GM18502 (cell line): ENCODE results near the gene CAPN11.
"Not testable (repeated sequence)": the region's sequence is repeated elsewhere in the genome, so short reads cannot be mapped to it uniquely, and the experiment has no call there.

ENCODE experiments used
- ATAC-seq: cut with Tn5 transposase; IDR thresholded peaks from one replicate; pipeline ENCODE4 v1.9.1; 2021; ENCODE audit warnings: mild to moderate bottlenecking; ENCODE audit not compliant: unreplicated experiment, poor library complexity

The CAPN11 gene

DNA sequence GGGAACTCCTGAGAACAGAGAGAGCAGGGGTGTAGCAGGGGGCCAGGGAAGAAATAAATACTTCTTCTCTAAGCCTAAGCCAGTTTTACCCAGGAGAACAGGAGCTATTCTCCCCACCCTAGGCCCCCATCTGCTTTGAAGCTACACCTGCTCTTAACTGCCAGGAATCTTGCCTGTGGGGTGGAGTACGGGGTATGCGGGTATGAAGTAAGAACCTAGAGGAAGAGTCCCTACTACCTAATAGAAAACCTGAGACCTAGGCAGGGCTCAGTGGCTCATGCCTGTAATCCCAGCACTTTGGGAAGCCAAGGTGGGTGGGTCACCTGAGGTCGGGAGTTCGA, 66.3 kb downstream of the CAPN11 start:
- ATAC-seq: no peak

DNA sequence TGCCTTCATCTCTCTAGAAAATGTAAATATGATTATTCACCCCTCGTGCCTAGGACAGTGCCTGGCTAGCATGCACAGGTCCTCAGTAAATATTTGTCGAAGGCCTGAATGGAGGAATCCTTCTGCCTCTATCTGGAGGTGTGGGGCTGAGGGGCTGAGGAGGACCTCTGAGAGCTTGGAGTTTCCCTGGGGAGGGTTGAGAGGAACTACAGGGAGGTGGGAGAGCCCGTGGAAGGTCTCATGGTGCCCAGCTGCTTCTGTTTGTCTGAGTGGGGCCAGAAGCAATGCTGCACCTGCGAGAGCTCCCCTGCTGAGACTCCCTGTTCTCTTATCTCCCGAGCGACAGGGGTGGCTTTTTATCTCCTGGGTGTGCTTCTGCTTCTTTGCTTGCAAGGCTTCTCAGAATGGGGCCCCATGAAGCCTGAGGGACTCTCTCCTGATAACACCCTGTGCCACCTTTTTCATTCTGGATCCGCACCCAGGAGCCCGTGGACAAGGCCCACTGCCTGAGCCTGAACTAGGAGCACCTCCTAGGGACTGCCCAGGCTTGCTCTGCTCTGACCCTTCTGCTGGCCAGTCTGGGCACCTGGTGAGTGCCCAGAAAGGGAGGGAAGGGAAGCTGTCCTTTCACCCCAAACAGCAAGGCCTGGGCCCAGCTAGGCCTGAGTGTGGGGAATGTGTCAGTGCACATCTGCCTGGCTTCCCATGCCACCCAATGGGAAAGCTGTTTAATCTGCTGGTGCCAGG, 67.1 kb downstream of the CAPN11 start:
- no peak for ATAC-seq

DNA sequence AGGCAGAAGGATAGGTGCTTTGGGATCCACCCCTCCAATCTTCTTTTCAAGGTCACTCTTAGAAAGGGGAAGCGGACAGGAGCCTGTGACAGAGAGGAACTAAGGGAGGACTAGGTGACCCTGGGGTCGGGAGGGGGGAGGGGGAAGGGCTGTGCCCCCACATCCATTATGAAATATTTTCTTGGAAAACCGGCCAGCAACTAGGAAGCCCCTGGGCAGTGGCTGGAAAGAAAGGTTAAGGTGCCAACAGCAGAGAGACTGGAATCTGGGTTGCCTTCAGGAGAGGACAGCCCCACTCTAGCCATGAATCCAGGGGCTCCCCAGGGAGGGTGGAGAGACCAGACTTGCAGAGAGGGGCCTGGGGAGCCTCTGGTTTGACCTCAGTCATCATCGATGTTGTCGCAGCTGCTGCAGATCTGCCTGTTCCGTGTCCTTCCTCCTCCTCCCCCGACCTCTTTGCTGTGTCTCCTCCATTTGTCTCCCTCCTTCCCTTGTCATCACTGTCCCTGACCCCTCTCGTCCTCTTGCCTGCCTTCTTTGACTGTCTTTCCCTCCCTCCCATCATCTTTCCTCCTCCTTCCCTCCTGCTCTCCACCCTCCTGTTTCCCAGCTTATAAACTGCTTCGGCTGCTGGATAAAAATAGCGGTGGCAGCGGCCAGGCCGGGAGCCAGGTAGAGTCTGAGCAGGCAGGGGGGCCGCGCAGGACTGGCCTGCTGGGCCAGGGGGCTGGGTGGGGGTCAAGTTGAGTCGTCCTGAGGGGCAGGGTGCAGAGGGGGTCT, 67.9 kb downstream of the CAPN11 start:
- no peak for ATAC-seq

DNA sequence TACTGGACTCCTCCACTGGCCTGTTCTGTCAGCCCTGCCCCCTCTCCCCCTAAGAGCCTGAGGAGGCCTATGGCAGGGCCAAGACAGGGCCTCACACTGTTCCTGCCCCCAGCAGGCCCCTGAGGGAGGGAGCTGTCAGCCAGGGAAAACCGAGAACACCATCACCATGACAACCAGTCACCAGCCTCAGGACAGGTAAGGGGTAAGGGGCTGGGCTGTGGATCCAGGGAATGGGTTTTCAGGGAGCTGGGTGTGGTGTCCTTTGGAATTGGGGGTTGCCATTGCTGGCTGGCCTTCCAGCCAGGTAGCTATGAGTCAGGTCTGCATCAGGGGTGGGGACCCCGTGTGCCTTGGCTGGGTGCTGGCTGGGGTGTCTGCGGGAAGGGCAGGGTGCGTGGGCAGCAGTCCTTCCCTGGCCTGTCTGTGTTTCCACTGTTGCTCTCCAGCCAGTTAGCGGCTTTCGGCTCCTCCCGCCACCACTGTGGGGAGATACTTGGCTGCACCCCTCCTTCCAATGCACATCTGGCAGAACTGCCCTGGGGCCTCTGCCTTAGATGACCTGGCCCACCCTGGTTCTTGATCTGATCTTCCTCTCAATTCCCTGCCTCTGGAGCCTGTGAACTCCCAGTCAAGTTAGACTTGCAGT, 68.7 kb downstream of the CAPN11 start:
- no peak for ATAC-seq

DNA sequence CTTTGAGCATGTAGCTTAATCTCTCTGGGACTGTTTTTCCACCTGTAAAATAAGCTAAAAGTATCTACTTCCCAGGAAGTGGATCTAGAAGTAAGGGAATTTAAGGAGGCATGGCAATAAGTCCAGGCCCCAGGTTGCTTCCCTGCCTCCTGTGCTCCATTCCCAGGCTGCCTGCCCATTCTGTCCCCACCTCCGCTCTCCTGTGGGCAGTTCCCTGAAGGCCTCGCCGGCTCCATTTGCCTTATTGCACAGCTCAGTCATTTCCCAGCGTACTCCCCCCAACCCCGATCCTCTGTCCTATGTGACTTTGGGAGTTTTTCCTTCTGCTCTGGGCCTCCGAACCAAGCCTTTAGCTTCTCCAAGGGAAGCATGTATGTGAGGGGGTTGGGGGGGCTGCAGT, 69.4 kb downstream of the CAPN11 start:
- no peak for ATAC-seq

DNA sequence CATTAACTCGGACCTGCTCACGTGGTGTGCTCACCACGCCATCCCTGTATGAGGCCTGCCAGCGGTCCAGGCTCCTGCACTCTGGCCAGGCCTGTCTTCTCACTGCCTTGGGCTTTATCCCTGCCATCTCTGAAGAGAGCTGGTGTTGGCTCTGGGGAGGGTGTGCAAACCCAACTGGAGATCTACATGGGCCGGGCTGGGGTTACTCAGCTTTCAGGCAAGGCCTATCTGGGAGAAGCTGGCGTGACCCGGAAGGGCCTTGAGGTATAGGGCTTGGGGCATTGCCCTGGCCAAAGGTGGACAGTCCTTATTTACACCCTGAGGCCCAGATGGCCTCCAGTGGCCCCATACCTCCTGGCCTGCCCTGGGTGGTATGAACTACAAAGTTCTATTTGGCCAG, 69.8 kb downstream of the CAPN11 start:
- ATAC-seq: no peak

DNA sequence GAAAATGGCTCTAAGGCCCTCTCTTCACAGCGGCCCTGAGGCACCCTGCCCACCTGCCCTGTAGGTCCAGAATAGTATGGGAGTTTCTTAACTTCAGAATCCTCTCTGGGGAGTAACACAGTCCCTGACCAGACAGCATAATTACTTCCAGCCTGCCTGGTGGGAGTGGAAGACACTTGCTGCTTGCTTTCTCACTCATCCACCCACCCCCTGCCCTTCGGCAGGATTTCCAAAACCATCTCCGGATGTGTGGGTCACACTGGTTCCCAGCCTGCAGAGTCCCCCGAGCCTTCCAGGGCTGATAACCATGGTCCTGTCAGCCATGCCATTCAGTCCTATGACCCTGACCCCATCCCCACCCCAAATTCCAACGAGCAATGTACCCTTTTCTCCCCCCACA, 70.2 kb downstream of the CAPN11 start:
- ATAC-seq: no peak

DNA sequence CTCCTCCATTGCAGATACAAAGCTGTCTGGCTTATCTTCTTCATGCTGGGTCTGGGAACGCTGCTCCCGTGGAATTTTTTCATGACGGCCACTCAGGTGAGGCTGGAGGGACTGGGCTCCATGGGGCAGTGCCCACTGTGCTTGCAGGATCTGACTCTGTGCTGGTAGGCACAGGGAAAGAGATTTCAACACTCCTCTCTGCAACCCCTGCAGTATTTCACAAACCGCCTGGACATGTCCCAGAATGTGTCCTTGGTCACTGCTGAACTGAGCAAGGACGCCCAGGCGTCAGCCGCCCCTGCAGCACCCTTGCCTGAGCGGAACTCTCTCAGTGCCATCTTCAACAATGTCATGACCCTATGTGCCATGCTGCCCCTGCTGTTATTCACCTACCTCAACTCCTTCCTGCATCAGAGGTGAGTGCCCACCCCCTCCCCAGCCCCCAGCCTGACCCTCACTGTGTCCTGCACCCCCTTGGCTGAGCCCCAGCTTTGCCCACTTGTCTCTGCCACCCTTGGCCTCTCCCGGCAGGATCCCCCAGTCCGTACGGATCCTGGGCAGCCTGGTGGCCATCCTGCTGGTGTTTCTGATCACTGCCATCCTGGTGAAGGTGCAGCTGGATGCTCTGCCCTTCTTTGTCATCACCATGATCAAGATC, 70.9 kb downstream of the CAPN11 start:
- no peak for ATAC-seq

DNA sequence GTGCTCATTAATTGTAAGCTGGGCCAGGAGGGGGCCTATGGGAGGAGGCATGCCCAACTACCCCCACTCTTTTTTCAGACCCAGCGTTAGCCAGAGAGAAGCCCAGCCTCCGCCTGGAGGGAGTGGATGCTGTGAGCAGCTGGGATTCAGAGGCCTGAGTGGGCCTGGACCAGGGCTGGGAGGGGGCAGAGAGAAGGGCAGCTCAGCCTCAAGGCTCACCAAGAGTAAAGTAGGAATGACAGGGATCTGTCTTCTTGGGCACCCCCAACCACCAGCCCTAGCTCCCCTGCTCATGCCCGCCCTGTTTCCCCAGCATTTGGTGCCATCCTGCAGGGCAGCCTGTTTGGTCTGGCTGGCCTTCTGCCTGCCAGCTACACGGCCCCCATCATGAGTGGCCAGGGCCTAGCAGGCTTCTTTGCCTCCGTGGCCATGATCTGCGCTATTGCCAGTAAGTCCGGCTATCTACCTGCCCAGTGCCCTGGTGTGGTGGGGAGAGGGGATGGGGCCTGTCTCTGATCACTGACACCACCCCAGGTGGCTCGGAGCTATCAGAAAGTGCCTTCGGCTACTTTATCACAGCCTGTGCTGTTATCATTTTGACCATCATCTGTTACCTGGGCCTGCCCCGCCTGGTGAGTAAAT, 71.5 kb downstream of the CAPN11 start:
- ATAC-seq: no peak

DNA sequence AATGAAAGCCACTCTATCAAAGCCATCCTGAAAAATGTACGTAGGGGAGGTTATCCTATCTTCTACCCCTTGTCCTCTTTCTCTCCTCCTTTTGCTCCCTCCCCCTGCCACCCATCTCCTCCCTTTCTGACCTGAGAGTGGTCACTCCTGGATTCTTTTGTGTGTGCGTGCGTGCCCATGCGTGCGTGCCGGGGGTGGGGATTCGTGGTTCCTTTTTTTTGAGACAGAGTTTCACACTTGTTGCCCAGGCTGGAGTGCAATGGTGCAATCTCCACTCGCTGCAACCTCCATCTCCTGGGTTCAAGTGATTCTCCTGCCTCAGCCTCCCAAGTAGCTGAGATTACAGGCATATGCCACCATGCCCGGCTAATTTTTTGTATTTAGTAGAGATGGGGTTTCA, 72.8 kb downstream of the CAPN11 start:
- not testable (repeated sequence) for ATAC-seq

DNA sequence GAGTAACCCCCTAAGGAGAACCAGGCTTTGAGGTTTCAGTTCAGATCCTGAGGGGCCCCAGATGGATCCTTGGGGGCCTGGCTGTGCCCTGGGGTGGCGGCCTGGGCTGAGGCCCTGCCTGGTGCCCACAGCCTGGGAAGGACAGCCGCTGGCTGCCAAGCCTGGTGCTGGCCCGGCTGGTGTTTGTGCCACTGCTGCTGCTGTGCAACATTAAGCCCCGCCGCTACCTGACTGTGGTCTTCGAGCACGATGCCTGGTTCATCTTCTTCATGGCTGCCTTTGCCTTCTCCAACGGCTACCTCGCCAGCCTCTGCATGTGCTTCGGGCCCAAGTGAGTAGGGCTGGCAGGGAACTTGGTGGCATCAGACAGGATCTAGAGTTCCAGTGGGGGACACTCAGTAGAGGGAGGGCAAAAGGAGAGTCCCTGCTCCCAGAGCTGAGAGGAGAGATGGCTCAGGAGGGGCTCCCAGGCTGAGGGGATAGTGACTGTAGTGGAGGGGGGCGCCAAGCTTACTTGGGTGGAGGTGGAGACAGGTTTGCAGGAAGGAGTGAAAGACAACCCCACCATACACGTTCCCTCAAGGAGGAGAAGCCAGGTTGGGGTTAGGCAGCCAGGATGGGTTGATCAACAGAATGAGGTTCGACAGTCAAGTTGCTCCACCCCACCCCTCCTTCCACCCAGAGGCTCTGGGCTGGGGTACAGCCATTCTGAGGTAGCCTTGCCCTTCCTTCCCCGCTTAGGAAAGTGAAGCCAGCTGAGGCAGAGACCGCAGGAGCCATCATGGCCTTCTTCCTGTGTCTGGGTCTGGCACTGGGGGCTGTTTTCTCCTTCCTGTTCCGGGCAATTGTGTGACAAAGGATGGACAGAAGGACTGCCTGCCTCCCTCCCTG, 74.3 kb downstream of the CAPN11 start:
- no peak for ATAC-seq

DNA sequence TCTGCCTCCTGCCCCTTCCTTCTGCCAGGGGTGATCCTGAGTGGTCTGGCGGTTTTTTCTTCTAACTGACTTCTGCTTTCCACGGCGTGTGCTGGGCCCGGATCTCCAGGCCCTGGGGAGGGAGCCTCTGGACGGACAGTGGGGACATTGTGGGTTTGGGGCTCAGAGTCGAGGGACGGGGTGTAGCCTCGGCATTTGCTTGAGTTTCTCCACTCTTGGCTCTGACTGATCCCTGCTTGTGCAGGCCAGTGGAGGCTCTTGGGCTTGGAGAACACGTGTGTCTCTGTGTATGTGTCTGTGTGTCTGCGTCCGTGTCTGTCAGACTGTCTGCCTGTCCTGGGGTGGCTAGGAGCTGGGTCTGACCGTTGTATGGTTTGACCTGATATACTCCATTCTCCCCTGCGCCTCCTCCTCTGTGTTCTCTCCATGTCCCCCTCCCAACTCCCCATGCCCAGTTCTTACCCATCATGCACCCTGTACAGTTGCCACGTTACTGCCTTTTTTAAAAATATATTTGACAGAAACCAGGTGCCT, 75.0 kb downstream of the CAPN11 start:
- ATAC-seq: no peak
